ENCODE results near the gene MAF.

- TF ChIP-seq, protein P1, sequence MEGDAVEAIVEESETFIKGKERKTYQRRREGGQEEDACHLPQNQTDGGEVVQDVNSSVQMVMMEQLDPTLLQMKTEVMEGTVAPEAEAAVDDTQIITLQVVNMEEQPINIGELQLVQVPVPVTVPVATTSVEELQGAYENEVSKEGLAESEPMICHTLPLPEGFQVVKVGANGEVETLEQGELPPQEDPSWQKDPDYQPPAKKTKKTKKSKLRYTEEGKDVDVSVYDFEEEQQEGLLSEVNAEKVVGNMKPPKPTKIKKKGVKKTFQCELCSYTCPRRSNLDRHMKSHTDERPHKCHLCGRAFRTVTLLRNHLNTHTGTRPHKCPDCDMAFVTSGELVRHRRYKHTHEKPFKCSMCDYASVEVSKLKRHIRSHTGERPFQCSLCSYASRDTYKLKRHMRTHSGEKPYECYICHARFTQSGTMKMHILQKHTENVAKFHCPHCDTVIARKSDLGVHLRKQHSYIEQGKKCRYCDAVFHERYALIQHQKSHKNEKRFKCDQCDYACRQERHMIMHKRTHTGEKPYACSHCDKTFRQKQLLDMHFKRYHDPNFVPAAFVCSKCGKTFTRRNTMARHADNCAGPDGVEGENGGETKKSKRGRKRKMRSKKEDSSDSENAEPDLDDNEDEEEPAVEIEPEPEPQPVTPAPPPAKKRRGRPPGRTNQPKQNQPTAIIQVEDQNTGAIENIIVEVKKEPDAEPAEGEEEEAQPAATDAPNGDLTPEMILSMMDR (IDR thresholded peaks at IDR 0.05) = no peak
- no peak for TF ChIP-seq POLR2A (IDR thresholded peaks at IDR 0.05)
These were observed 48.3 kb upstream of the MAF start for GRCh38 chr16:79648826-79649225.
